GM21723 (cell line): Measurements from ENCODE around the gene PCIF1.

Source experiments
- ATAC-seq: cut with Tn5 transposase; IDR thresholded peaks from one replicate; pipeline ENCODE4 v1.9.1; 2021; ENCODE audit warnings: mild to moderate bottlenecking, moderate library complexity; ENCODE audit not compliant: unreplicated experiment

The PCIF1 gene

DNA sequence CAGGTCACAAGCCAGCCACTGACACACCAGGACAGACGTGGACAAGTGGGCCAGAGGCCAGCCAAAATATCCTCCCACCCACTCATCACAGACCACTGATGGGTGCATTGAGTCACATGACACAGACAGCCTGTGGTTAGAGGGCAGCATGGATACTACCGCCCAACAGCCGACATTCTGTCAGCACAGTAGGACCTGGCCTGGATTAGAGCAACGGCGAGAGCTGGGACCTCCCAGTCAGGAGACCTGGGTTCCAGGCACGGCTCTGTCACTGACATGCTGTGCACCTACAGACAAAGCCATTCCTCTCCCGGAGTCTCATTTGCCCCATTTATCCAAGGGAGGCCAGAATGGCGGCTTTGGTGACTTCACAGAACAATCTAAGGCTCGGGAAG, 29.5 kb downstream of the PCIF1 start:
- ATAC-seq = no peak

DNA sequence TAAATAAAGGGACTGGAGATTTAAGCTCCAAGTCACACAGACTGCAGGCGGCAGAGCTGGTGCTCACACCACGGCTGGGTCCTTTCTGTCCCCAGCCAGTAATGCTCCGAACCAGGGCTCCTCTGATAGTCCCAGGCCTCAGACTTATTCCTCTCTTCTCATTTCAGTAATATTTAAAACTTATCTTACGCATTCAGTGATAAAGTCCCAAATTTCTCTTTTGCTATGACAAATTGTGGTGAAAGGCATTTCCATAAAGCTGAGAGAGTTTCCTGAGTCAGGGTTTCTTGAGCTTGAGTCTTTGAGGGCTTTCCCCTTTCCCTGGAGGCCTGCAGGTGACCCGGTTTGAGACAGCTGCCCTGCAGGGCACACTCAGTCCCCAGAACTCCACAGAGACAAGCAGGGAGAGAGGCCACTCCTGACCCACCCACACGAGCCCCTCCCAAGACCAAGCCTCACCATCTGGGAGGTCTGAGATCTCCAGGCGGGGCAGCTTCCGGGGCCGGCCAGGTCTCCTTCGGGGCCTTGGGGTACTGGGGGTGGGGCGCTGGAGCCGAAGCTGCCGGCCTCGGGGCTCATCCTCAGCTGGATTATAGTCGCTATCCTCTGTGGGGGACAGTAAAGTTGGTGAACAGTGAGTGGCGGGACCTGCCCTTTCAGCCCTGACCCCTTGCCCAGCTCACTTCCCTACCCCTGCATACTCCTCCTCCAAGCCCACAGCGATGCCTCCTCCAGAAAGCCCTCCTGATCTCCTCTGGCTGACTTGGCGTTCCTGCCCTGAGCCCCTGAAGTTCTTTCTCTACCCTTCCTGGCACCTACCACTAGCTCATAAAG, 30.9 kb downstream of the PCIF1 start:
- ATAC-seq = no peak

DNA sequence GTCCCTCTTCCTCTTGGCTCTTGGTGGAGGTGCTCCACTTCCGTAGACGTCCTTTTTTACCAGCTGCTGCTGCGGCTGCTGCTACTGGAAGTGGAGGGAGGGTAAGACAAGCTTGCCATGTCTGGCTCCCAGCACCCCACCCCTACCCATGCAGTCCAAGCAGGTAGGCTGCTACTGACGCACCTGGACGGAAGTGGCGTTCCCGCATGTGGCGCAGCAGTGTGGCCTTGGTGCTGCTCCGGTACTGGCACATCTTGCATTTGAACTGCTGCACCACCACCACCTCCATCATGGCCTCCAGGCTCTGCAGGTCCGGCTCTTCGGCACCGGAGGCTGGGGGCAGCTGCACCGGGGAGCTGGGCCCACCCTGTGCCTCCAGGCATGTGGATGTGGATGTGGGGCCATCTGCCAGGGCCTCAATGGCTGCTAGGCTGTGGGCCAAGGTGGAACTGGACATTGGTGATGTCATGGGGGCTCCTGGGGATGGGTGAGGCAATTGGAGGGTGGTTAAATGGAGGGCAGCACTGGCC, 33.1 kb downstream of the PCIF1 start:
- ATAC-seq = no peak

DNA sequence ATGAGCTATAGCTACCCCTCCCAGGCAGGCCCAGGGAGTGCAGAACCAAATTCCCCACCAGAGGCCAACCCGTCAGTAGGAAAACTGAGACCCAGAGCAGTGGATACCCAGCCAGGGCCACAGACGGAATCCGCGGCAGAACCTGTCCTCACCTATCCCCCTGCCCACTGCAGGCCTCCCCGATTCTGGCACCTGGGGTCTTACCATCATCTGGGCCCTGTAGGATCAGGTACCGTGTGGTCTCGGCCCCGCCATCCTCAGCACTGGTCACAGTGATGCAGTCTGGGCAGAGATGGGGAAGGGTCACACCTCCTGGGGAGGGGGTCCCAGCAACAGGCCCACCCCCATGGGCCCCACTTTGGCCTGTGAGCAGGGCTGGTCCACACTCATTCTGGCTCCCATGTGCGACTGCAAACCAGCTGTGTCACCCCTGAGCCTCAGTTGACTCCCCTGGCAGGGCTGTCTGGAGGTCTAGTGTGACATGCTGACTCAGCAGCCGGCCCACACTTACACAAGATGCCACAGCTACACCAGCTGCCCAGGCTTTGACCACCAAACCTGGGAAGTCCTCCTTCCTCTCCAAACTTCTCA, 33.7 kb downstream of the PCIF1 start:
- no peak for ATAC-seq

DNA sequence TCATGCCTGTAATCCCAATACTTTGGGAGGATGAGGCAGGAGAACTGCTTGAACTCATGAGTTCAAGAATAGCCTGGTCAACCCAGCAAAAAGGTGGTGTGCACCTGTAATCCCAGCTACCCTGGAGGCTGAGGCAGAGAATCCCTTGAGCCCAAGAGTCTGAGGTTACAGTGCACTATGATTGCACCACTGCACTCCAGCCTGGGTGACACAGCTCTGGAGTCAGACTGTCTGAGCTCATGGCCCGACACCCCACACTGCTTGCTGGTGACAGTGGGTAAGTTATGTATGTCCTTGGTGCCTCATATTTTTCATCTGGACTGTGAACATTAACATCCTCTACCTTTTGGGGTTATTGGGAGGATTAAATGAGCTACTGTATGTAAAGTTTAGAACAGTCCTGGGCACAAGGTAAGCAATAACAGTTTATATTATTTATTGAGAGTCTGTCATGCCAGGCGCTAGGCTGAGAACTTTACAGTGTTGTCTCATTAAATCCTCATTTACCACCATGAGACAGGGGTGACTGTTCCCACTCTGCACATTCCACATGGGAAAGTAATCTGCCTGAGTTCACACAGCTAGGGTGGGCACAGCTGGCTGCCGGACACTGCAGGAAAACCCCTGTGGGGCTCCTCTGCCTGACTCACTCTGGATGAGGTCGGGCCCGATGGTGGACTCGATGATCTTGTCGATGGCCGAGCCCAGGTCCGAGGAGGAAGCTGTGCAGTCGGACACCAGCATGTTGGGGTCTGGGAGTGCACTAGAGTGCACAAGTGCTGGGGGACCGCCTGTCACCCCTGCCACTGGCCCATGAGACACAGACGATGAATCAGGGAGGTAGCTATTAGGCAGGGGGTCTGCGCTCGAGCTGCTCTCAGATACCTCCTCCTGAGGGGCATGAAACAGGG, 34.6 kb downstream of the PCIF1 start:
- ATAC-seq = no peak

DNA sequence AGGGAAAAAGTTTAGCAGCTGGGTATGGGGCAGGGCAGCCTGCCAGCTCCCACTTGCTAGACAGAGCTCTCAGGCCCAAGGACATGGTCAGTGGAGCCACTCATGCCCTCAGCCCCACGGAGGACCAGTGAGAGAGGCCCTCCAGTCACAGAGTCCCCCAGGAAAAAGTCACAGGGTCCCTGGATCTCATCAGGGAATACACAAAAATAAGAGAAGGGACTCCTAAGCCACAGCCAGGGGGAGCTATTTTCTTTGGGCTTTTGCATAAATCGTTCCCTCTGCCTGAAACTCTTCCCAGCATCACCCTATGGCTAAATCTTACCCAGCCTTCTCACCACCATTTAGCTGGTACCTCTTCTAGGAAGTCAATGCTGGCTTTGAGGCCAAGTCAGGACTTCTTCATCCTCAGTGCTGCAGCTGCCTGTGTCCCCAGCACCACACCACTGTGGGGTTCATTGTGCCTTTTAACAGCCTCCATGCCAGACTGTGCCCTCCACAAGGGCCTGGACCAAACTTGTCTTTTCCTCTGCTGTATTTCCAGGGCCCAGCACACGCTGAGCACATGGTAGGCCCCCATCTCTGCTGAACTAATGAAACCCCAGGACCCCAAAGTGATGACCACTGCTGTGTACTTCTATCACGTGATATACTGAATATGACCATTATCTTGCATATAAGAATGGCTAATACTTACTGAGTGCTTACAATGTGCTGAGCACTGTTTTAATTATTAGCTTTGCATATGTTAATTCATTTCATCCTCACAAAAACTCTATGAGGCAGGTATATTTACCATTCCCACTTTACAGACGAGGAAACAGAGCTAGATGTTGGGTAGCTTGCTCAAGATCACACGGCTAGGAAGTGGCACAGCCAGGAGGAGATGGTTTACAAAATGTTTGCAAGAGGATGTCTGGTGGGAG, 35.5 kb downstream of the PCIF1 start:
- no peak for ATAC-seq

DNA sequence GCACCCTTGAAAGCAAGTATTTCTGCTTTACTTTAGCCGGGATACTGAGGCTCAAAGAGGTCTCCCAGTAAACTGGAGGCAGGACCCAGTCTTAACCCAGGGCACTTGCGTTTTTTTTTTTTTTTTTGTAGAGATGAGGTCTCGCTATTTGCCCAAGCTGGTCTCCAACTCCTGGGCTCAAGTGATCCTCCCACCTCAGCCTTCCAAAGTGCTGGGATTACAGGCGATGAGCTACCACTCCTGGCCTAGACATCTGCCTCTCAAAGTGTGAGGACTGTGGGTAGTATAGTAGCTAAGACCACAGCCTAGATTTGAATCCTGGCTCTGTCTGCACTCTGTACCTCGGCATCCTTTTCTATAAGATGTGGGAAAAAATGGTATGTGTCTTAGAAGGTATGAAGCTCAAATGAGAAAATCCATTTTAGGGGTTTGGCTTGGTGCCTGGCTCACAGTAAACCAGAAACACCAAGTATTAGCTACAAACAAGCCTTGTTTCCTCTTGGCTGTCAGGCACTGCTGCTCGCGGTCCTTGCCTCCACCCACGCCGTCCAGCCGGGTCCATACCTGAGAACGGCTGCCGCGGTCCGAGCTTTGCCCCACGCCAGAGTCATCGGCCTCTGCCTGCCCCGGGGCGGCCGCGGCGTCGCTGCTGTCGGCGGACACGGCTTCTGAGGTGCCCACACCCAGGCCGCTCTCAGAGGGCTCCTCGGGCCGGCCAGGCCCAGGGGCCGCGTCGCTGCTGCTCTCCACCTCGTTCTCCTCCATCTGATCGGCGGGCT, 36.4 kb downstream of the PCIF1 start:
- ATAC-seq = peak; percentile 10

DNA sequence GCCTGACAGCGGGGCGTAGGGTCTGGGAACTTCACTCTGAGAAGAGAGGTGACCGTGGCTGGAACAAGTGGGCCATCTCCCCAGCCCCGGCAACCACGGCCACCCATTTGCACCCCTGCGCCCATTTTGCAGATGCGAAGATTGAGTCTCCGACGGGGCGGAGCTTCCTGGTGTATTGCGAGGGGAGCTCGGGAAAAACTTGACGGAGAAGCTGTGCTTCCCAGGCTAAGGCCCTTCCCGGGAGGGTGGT, 36.9 kb downstream of the PCIF1 start:
- ATAC-seq = peak; percentile 19

DNA sequence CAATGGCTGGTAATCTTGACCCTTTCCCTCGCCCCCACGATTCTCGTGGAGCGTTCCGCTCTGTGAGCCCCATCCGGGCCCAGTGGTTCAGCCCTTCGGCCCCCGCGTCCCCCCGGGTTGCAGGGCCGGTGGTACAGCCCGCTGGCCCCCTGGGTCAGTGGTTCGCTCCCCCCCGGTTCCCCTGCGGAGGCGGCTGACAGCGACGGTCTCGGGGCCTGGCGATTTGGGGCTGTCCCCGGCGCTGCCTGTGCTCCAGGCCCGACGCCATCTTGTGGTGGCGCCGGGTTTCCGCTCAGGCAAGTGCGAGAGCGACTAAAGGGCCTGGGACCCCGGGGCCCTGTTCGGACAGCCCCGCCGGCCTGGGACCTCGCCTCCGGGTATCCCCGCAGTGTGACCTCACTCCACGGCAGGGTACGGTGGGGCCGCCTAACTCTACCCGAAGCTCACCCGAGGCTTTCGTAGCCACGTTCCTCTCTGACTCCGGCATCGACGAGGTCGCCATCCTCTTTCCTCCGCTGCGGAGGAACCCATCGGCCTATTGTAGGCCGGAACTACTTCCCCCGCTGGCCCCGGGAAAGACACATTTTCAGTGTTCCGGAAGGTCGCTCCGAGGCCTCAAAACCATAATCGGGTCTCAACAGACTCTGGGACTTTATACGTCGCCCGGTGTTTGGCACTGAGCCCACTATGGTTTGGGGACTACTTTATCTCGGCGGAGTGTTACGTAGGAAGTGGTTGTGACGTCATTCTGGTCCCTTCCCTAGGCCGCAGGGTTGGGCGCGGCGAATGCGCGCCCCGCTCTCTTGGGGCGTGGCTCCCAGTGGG, 37.4 kb downstream of the PCIF1 start, which contains the start of gene ZNF335:
TSS of gene ZNF335 (minus strand) at position 529 of the 825 bp plus-strand sequence. CDS start 793 bp downstream, outside the sequence.
- peak; percentile 70 for ATAC-seq

DNA sequence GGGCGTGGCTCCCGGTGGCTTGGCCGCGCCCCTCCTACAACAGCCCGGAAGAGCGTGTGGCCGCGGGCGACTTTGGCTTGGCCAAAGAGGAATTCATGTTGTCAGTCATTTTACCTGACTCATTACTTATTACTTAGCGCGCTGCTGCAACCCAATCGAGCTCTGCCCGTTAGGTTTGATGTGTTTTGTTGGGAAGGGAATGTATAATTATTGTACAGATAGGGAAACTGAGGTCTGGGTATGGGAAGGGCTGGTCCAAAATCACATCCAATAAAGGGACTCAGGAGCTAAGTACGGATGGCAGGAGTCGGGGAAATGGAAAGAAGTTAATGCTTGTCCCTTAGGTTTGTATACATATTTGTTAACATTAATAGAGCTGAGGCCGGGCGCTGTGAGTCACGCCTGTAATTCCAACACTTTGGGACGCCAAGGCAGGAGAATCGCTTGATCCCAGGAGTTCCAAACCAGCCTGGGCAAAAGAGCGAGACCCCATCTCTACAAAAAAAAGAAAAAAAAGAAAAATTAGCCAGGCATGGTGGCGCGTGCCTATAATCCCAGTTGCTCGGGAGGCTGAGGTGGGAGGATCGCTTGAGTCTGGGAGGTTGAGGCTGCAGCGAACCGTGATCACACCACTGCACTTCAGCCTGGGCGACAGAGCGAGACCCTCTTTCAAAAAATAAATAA, 38.2 kb downstream of the PCIF1 start:
- no peak for ATAC-seq

DNA sequence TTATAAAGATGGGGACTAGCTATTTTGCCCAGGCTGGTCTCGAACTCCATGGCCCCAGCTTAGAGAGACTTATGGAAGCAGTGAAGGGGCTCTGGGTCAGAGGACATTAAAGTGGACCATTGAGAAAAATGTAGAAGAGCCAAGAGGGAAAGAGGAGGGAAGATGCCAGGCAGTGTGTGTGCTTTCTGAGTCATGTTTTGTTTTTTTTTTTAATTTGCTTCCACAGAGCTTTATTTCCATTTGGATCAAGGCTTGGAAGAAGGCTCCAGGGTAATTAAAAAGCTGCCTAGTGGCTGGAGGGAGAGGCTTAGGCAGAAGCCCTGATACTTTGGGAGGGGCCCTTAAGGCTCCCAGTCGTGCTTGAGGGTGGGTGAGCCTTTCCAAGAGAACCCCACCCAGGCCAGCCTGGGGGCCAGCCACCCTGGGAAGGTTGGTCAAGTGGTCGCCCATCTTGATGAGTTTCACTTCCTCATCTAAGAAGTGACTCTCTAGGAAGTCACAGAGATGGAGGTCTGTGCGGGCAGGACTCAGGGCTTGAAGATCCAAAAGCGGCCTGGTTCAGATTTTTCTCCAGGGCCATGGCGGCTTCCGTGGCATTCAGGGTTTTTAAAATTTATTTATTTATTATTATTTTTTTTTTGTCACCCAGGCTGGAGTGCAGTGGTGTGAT, 40.5 kb downstream of the PCIF1 start:
- no peak for ATAC-seq

DNA sequence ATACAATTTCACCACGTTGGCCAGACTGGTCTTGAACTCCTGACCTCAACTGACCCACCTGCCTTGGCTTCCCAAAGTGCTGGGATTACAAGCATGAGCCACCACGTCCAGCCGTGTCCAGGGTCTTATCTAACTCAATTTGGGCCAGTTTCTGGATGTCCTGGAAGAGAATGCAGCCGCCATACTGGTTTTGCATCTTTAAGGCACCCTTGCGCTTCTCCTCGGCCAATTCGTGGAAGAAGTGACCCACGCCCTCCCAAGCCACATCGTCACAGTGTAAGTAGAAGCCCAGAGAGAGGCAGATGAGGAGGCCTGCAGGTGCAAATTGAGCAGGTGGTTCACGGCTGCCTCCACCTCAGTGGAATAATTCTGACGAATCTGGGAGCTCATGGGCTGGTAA, 41.2 kb downstream of the PCIF1 start:
- ATAC-seq = no peak

DNA sequence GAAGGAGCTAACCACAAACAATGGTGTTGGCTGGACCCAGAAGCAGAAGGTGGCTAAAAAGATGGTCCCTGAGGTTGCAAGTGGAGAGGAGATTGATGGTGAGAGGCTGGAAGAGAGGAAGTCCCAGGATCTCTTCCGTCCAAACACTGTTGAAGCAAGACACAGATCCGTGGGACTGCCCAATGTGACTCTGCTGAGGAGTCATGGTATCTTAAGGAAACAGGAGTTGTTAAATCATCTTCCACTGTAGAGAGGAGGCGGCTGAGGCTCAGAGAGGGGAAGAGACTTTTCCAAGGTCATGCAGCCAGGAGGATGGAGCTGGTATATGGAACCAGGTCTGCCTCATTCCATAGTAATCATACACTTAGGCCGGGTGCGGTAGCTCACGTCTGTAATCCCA, 41.6 kb downstream of the PCIF1 start:
- no peak for ATAC-seq

DNA sequence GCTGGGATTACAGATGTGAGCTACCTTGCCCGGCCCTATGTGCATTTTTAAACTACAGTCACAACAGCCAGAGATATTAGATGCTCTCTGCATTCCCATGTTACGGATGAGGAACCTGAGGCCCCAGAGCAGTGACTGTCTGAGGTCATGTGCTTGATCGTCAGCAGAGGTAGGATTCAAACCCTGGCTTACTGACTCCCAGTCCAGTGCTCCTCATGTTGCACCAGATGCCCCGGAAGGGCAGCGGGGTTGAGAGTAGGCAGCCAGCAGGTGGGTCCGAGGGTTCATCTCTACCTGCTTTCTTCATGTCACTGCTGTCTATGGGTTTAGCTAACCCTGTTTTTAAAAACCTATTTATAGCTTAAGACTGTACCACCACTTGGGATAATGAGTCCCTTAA, 46.8 kb downstream of the PCIF1 start:
- no peak for ATAC-seq

DNA sequence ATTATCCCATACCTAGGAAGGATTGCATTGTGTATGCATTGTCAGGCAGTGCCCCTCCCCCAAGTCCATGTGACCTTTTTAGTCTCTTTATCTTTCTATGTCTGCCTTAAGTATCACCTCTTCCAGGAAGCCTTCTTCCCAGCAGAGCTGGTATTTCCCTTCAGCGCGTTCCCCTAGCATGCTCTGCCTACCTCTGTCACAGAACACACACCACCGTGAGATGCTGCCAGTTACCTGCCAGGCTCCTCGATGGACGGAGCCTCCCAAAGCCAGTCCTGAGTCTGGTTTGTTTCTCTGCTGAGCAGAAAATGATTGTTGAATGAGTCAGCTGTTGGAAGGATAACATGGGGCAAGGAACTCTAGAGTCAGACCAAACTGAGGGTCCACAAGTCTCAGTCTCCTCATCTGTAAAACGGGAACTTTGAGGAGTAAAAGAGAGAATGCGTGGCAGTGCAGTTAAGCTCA, 48.8 kb downstream of the PCIF1 start:
- ATAC-seq = no peak

DNA sequence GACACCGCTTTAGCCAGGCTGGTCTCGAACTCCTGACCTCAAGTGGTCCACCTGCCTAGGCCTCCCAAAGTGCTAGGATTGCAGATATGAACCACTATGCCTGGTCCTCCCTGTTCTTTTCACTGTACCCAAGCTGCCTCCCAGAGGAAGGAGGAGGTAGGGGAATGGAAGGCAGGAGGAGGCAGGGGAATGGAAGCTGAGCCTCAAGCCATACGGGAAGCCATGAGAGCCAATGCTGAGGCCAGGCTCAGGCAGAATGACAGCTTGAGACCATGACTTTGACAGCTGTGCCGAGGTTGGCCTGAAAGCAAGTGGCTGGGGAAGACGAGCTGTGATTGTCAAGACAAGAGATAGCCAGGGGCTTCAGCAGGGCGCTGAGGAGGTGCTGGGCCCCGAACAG, 51.1 kb downstream of the PCIF1 start:
- no peak for ATAC-seq

DNA sequence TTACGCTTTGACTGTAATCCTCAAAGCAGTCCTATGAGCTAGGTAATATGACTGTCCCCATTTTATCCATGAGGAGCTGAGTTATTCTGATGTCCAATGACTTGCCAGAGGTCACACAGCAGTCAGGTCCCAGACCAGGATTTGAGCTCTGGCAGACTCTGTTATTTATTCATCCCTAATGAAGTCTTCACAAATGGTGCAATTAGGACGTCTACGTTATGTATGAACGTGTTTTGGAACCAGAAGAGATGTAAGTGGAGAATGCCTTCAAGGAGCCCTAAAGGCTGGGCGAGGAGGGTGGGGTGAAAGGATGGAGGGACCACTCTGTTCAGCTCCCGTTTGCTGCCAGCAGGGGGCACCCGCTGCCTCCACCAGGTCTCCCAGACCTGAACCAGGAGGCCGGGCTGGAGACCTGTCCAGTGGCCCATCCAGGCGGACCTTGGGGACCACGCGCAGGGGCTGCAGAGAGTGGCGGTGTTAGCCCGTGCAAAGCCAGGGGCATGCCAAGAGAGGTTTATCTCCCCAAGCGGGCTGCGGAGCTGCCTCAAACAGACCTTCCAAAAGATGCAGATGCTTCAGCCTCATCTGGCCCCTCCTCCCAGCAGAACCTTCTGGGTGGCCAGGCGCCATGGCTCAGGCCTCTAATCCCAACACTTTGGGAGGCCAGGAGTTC, 52.8 kb downstream of the PCIF1 start:
- ATAC-seq = no peak
